Smooth muscle cell (in vitro differentiated cells): Measurements from ENCODE around the gene GMDS. TPM values are rescaled to one million over a fixed set of nuclear protein-coding genes. Genes with fewer than 3 reads are reported as not detected.

Experiments
- DNase-seq: peaks from one replicate; lab custom pipeline; 2025; ENCODE audit not compliant: unreplicated experiment; lab: John Stamatoyannopoulos, UW
- H2AFZ ChIP-seq: fragments of 200-600 bp; sonication (generic); 2 replicates; pipeline ENCODE4 v1.6.0; 2016; ENCODE audit warnings: antibody characterized with exemption, low read depth, mild to moderate bottlenecking
- H3F3A ChIP-seq: fragments of 200-600 bp; sonication (generic); 2 replicates; pipeline ENCODE4 v1.6.0; 2017; ENCODE audit warnings: antibody characterized with exemption, low read depth
- H3K27ac ChIP-seq: fragments of 200-600 bp; sonication (generic); 2 replicates; pipeline ENCODE4 v1.5.1; 2016; ENCODE audit warnings: low read depth, mild to moderate bottlenecking
- H3K27me3 ChIP-seq: fragments of 200-600 bp; sonication (generic); 2 replicates; pipeline ENCODE4 v1.6.1; 2016; ENCODE audit warnings: low read depth, mild to moderate bottlenecking
- H3K36me3 ChIP-seq: fragments of 200-600 bp; sonication (generic); 2 replicates; pipeline ENCODE4 v1.5.1; 2016; ENCODE audit warnings: low read depth
- H3K4me1 ChIP-seq: fragments of 200-600 bp; sonication (generic); 2 replicates; pipeline ENCODE4 v1.5.1; 2016; ENCODE audit warnings: low read depth
- H3K4me2 ChIP-seq: fragments of 200-600 bp; sonication (generic); 2 replicates; pipeline ENCODE4 v1.6.0; 2016; ENCODE audit warnings: mild to moderate bottlenecking
- H3K4me3 ChIP-seq: fragments of 200-600 bp; sonication (generic); 2 replicates; pipeline ENCODE4 v1.5.1; 2016; ENCODE audit warnings: mild to moderate bottlenecking
- H3K79me2 ChIP-seq: fragments of 200-600 bp; sonication (generic); 2 replicates; pipeline ENCODE4 v1.6.0; 2016; ENCODE audit warnings: low read depth, mild to moderate bottlenecking
- H3K9ac ChIP-seq: fragments of 200-600 bp; sonication (generic); 2 replicates; pipeline ENCODE4 v1.6.0; 2016; ENCODE audit warnings: low read depth
- H3K9me3 ChIP-seq: fragments of 200-600 bp; sonication (generic); replicated peaks from 2 replicates; pipeline ENCODE4 v1.5.1; 2016; ENCODE audit warnings: low read depth
- H4K20me1 ChIP-seq: fragments of 200-600 bp; sonication (generic); 2 replicates; pipeline ENCODE4 v1.6.0; 2016; ENCODE audit warnings: low read depth
- CTCF ChIP-seq: fragments of 200-600 bp; sonication (generic); IDR thresholded peaks from 2 replicates; pipeline ENCODE4 v1.5.1; 2017; ENCODE audit warnings: borderline replicate concordance, mild to moderate bottlenecking, antibody characterized with exemption; ENCODE audit not compliant: insufficient read depth, poor library complexity, severe bottlenecking
- WGBS: methylation state at CpG from one replicate; pipeline ENCODE4 v1.1.7; 2016; ENCODE audit warnings: low lambda C conversion rate; 5-methylcytosine and 5-hydroxymethylcytosine counted together
- polyA plus RNA-seq: library from polyadenylated mRNA; unstranded; fragments of >200 nt; fragmentation: Nextera tagmentation; extraction: Ambion mirVana; gene quantifications from 2 replicates; pipeline ENCODE4 v1.2.1, GENCODE V29; 2016
- total RNA-seq: library from RNA; depleted of rRNA; stranded (reverse); fragments of >200 nt; gene quantifications from 2 replicates; pipeline ENCODE4 v1.2.3, GENCODE V29; 2014

The GMDS gene
- total and polyA plus RNA-seq, 2 experiments from 2014 or later = 3.7 to 8.5 TPM

GRCh38 chr6:1609648-1610496 lies 635.5 kb downstream of the GMDS start, which contains the start of gene FOXC1:
FOXC1 (plus strand) TSS chr6:1609915; CDS start chr6:1610446, 531 bp downstream.
- Histone ChIP-seq H3K79me2 (no peaks in the 10 kb centered on the region), H3K9me3 (no peaks in the 10 kb centered on the region), H3K27ac (no peak within 1 kb of the TSS), H3K36me3 (no peaks in the 10 kb centered on the region), H3K4me2 (peak within 1 kb of the TSS; percentile 92), H3K9ac (no peak within 1 kb of the TSS), H3K4me3 (peak within 1 kb of the TSS; percentile 57), H3F3A (no peaks in the 10 kb centered on the region), H2AFZ (peak within 1 kb of the TSS; percentile 30), H3K27me3 (peaks cover 90% of the 10 kb centered on the region), H3K4me1 (peaks cover 32% of the 10 kb centered on the region), H4K20me1 (peaks cover 15% of the 10 kb centered on the region)
- no peak for TF ChIP-seq CTCF
- DNase-seq = peak; percentile 18
- WGBS = 1% methylated on average over 88 of the region's 115 CpGs

GRCh38 chr6:1609041-1609647 lies 636.3 kb downstream of the GMDS start:
- Histone ChIP-seq H3K79me2 (no peaks in the 10 kb centered on the region), H2AFZ (no peak overlapping the region), H3K4me2 (peak overlapping the region; percentile 92), H3K9me3 (no peaks in the 10 kb centered on the region), H3K9ac (no peak overlapping the region), H3K4me1 (peaks cover 32% of the 10 kb centered on the region), H3K27ac (no peak overlapping the region), H3K4me3 (peak overlapping the region; percentile 35), H3F3A (no peaks in the 10 kb centered on the region), H3K27me3 (peaks cover 90% of the 10 kb centered on the region), H3K36me3 (no peaks in the 10 kb centered on the region), H4K20me1 (peaks cover 15% of the 10 kb centered on the region)
- TF ChIP-seq CTCF = no peak
- under 1% methylated on average over 11 of the region's 58 CpGs for WGBS
- DNase-seq = no peak

- H3F3A ChIP-seq = no peaks in the 10 kb centered on the region
- H2AFZ ChIP-seq = no peak overlapping the region
- H3K27me3 ChIP-seq = peaks cover 90% of the 10 kb centered on the region
- no peaks in the 10 kb centered on the region for H3K79me2 ChIP-seq
- H4K20me1 ChIP-seq = peaks cover 15% of the 10 kb centered on the region
- H3K4me2 ChIP-seq = no peak overlapping the region
- H3K27ac ChIP-seq = no peak overlapping the region
- WGBS = 5% methylated on average over 57 of the region's 59 CpGs
- no peak overlapping the region for H3K4me3 ChIP-seq
- H3K36me3 ChIP-seq = no peaks in the 10 kb centered on the region
- H3K9ac ChIP-seq = no peak overlapping the region
- no peak for TF ChIP-seq CTCF
- peaks cover 29% of the 10 kb centered on the region for H3K4me1 ChIP-seq
- DNase-seq = no peak
- H3K9me3 ChIP-seq = no peaks in the 10 kb centered on the region
Observed at GRCh38 chr6:1608222-1609040, 637.0 kb downstream of the GMDS start.
